T-cell (primary cell): ENCODE measurements around the gene RAB20. TPM values are rescaled to one million over a fixed set of nuclear protein-coding genes. Genes with fewer than 3 reads are reported as not detected.

Experiments used
- ATAC-seq, 4 experiments: fragments of 200-7000 bp in 3 of 4; fragments of 150-1000 bp in 1 of 4; cut with Tn5 transposase; replicated peaks in 1 of 4; 1 replicate in 3 of 4; 2 replicates in 1 of 4; pipeline ENCODE4 v1.10.0; 2021; ENCODE audit warnings: moderate library complexity in 3 of 4, mild to moderate bottlenecking in 2 of 4, moderate number of reproducible peaks in 1 of 4
- CTCF ChIA-PET, 2 donors: fragments of 300-600 bp; sonication (Branson Sonifier 250); formaldehyde crosslinking; loops; one replicate each; lab custom pipeline; 2022; ENCODE audit warnings: antibody characterized with exemption in 2 of 2; lab: Charles Lee
- POLR2A ChIA-PET, 2 donors: fragments of 300-600 bp; sonication (Branson Sonifier 250); formaldehyde crosslinking; loops; one replicate each; lab custom pipeline; 2022; ENCODE audit warnings: antibody characterized with exemption in 2 of 2; lab: Charles Lee
- DNase-seq, 35 experiments: peaks; one replicate each; pipeline versions ENCODE4 v3.0.0 to v3.0.0-alpha.2; 2013 to 2023
- H3K27ac ChIP-seq: one replicate; pipeline ENCODE4 v1.5.1; 2013; ENCODE audit warnings: low read length
- H3K27me3 ChIP-seq, 2 experiments: replicated peaks in 1 of 2; 1 replicate in 1 of 2; 2 replicates in 1 of 2; pipeline versions ENCODE4 v1.6.1 to v1.7.0; 2013; ENCODE audit warnings: low read length in 1 of 2, mixed read lengths in 1 of 2; ENCODE audit not compliant: control insufficient read depth in 2 of 2, insufficient read depth in 2 of 2; ENCODE audit errors: extremely low read depth in 1 of 2
- H3K36me3 ChIP-seq, 2 donors: 1 replicate in 1 of 2; 2 replicates in 1 of 2; pipeline versions ENCODE4 v1.6.1 to v1.7.0; 2013; ENCODE audit warnings: low read length in 1 of 2; ENCODE audit not compliant: control insufficient read depth in 2 of 2, insufficient read depth in 1 of 2; ENCODE audit errors: extremely low read depth in 1 of 2
- H3K4me1 ChIP-seq, 2 experiments: 1 replicate in 1 of 2; 2 replicates in 1 of 2; pipeline versions ENCODE4 v1.6.1 to v1.7.0; 2013; ENCODE audit warnings: low read length in 2 of 2, mixed read lengths in 1 of 2; ENCODE audit not compliant: insufficient read depth in 2 of 2, control insufficient read depth in 1 of 2; ENCODE audit errors: extremely low read depth in 1 of 2
- H3K4me3 ChIP-seq, 2 donors: 1 replicate in 1 of 2; 2 replicates in 1 of 2; pipeline versions ENCODE4 v1.5.1 to v1.7.0; 2013; ENCODE audit warnings: mild to moderate bottlenecking in 2 of 2, low read length in 1 of 2, moderate library complexity in 1 of 2; ENCODE audit not compliant: control insufficient read depth in 1 of 2; ENCODE audit errors: extremely low read depth in 1 of 2
- H3K9me3 ChIP-seq: 2 replicates; pipeline ENCODE4 v1.7.0; 2013
- H3K27ac Mint-ChIP-seq, 2 donors: one replicate each; pipeline ENCODE4 v1.8.0; 2020 to 2021; ENCODE audit warnings: mild to moderate bottlenecking in 2 of 2, mixed read lengths in 2 of 2
- H3K27me3 Mint-ChIP-seq, 2 donors: one replicate each; pipeline ENCODE4 v1.8.0; 2021 to 2022; ENCODE audit warnings: mixed read lengths in 2 of 2
- H3K36me3 Mint-ChIP-seq: one replicate; pipeline ENCODE4 v1.8.0; 2021; ENCODE audit warnings: mixed read lengths
- H3K4me1 Mint-ChIP-seq, 3 donors: one replicate each; pipeline ENCODE4 v1.8.0; 2020 to 2022; ENCODE audit warnings: mixed read lengths in 3 of 3, mild to moderate bottlenecking in 1 of 3
- H3K4me3 Mint-ChIP-seq, 3 donors: one replicate each; pipeline ENCODE4 v1.8.0; 2020 to 2022; ENCODE audit warnings: mild to moderate bottlenecking in 3 of 3, mixed read lengths in 3 of 3, moderate library complexity in 3 of 3
- H3K9me3 Mint-ChIP-seq, 3 donors: one replicate each; pipeline ENCODE4 v1.8.0; 2020 to 2022; ENCODE audit warnings: mixed read lengths in 3 of 3
- WGBS: methylation state at CpG from one replicate; pipeline ENCODE4 v1.1.5; 2013; ENCODE audit warnings: missing lambda C conversion rate; ENCODE audit not compliant: insufficient coverage; 5-methylcytosine and 5-hydroxymethylcytosine counted together
- total RNA-seq, 35 experiments: library from RNA in 6 of 35; stranded (reverse) in 6 of 35; fragments of 120-200 nt in 1 of 35; gene quantifications; one replicate each; pipeline versions ENCODE4 v1.2.1 to v1.2.4 and lab custom pipeline; 2013 to 2026

Gene RAB20
- total RNA-seq, 5 donors from 2014 or later (not counting 1 experiment from before 2014, with no cell fraction given): 0.47 to 3.1 (median 2.1) TPM

- no peaks in the 10 kb centered on the region for H3K36me3 ChIP-seq
- H3K4me1 ChIP-seq: peaks cover 0 to 4% of the 10 kb centered on the region in 2 experiments
- 80% methylated on average over 12 of the region's 17 CpGs for WGBS
- H3K4me3 Mint-ChIP-seq: no peak overlapping the region
- ChIA-PET CTCF (no interaction called here), POLR2A (no interaction called here)
- peaks cover 0 to 42% of the 10 kb centered on the region in 2 experiments for H3K27me3 ChIP-seq
- no peaks in the 10 kb centered on the region for H3K9me3 ChIP-seq
- no peaks in the 10 kb centered on the region for H3K36me3 Mint-ChIP-seq
- no peak overlapping the region for H3K27ac Mint-ChIP-seq
- H3K27me3 Mint-ChIP-seq: peaks cover 6 to 11% of the 10 kb centered on the region in 2 donors
- ATAC-seq (no peak), DNase-seq (no peak)
- peaks cover 2 to 8% (median 8%) of the 10 kb centered on the region in 3 donors for H3K4me1 Mint-ChIP-seq
- H3K4me3 ChIP-seq: no peak overlapping the region
- no peaks in the 10 kb centered on the region for H3K9me3 Mint-ChIP-seq
- H3K27ac ChIP-seq: no peak overlapping the region
Observed at GRCh38 chr13:110506859-110507566, 54.5 kb downstream of the RAB20 start.

GRCh38 chr13:110506396-110506795, 55.1 kb downstream of the RAB20 start:
- peaks cover 0 to 4% of the 10 kb centered on the region in 2 experiments for H3K4me1 ChIP-seq
- ChIA-PET CTCF (no interaction called here), POLR2A (no interaction called here)
- Mint-ChIP-seq H3K4me1 (peaks cover 2 to 8% (median 8%) of the 10 kb centered on the region in 3 donors), H3K27ac (no peak overlapping the region), H3K9me3 (no peaks in the 10 kb centered on the region), H3K36me3 (no peaks in the 10 kb centered on the region), H3K4me3 (no peak overlapping the region), H3K27me3 (peaks cover 8 to 11% of the 10 kb centered on the region in 2 donors)
- H3K27me3 ChIP-seq: peaks cover 0 to 42% of the 10 kb centered on the region in 2 experiments
- whole genome bisulfite sequencing: 87% methylated on average over 17 of the region's 18 CpGs
- ATAC-seq (no peak), DNase-seq (no peak)
- H3K9me3 ChIP-seq: no peaks in the 10 kb centered on the region
- no peak overlapping the region for H3K27ac ChIP-seq
- no peaks in the 10 kb centered on the region for H3K36me3 ChIP-seq
- no peak overlapping the region for H3K4me3 ChIP-seq

- no peak overlapping the region for H3K4me3 Mint-ChIP-seq
- H3K4me1 Mint-ChIP-seq: peaks cover 2 to 8% (median 8%) of the 10 kb centered on the region in 3 donors
- H3K9me3 Mint-ChIP-seq: peaks cover 0 to 3% (median 0%) of the 10 kb centered on the region in 3 donors
- DNase-seq (no peak), ATAC-seq (no peak)
- Histone ChIP-seq H3K4me1 (peaks cover 0 to 4% of the 10 kb centered on the region in 2 experiments), H3K27me3 (peaks cover 0 to 46% of the 10 kb centered on the region in 2 experiments), H3K9me3 (no peaks in the 10 kb centered on the region), H3K36me3 (no peaks in the 10 kb centered on the region), H3K4me3 (no peak overlapping the region), H3K27ac (no peak overlapping the region)
- POLR2A ChIA-PET: no interaction called here
- no peaks in the 10 kb centered on the region for H3K36me3 Mint-ChIP-seq
- WGBS: 86% methylated on average over 8 of the region's 10 CpGs
- CTCF ChIA-PET: no interaction called here
- H3K27ac Mint-ChIP-seq: no peak overlapping the region
- peaks cover 8 to 11% of the 10 kb centered on the region in 2 donors for H3K27me3 Mint-ChIP-seq
Observed at GRCh38 chr13:110505594-110505993, 55.9 kb downstream of the RAB20 start.

- 85% methylated on average over 17 of the region's 18 CpGs for whole genome bisulfite sequencing
- H3K36me3 Mint-ChIP-seq: no peaks in the 10 kb centered on the region
- no peaks in the 10 kb centered on the region for H3K4me1 Mint-ChIP-seq
- CTCF ChIA-PET: no interaction called here
- H3K9me3 ChIP-seq: no peaks in the 10 kb centered on the region
- H3K27me3 ChIP-seq: peaks cover 0 to 41% of the 10 kb centered on the region in 2 experiments
- no peak overlapping the region for H3K27ac Mint-ChIP-seq
- H3K4me3 ChIP-seq: no peak overlapping the region
- H3K4me3 Mint-ChIP-seq: no peak overlapping the region
- H3K27me3 Mint-ChIP-seq: peaks cover 8 to 13% of the 10 kb centered on the region in 2 donors
- no peaks in the 10 kb centered on the region for H3K4me1 ChIP-seq
- H3K9me3 Mint-ChIP-seq: peaks cover 1 to 4% (median 3%) of the 10 kb centered on the region in 3 donors
- H3K36me3 ChIP-seq: no peaks in the 10 kb centered on the region
- no peak for DNase-seq
- no peak overlapping the region for H3K27ac ChIP-seq
- POLR2A ChIA-PET: no interaction called here
- ATAC-seq: no peak
Observed at GRCh38 chr13:110503979-110504499, 57.5 kb downstream of the RAB20 start.

GRCh38 chr13:110503037-110503901, 58.3 kb downstream of the RAB20 start:
- POLR2A ChIA-PET: no interaction called here

GRCh38 chr13:110501188-110501587, 60.3 kb downstream of the RAB20 start:
- Histone ChIP-seq H3K9me3 (no peaks in the 10 kb centered on the region), H3K4me1 (no peaks in the 10 kb centered on the region), H3K36me3 (no peaks in the 10 kb centered on the region), H3K27ac (no peak overlapping the region), H3K27me3 (peaks cover 0 to 29% of the 10 kb centered on the region in 2 experiments), H3K4me3 (no peak overlapping the region)
- 65% methylated on average over 2 of the region's 9 CpGs for WGBS
- Mint-ChIP-seq H3K4me3 (no peak overlapping the region), H3K27me3 (peaks cover 6 to 9% of the 10 kb centered on the region in 2 donors), H3K27ac (no peak overlapping the region), H3K4me1 (no peaks in the 10 kb centered on the region), H3K9me3 (peaks cover 3 to 4% (median 3%) of the 10 kb centered on the region in 3 donors), H3K36me3 (no peaks in the 10 kb centered on the region)
- ChIA-PET POLR2A (no interaction called here), CTCF (no interaction called here)
- no peak for DNase-seq
- ATAC-seq: no peak

More at GRCh38 chr13:110503037-110503901, 58.3 kb downstream of the RAB20 start:
- Mint-ChIP-seq H3K4me1 (no peaks in the 10 kb centered on the region), H3K27ac (no peak overlapping the region), H3K4me3 (no peak overlapping the region), H3K36me3 (no peaks in the 10 kb centered on the region), H3K9me3 (peaks cover 3 to 4% (median 3%) of the 10 kb centered on the region in 3 donors), H3K27me3 (peaks cover 8 to 13% of the 10 kb centered on the region in 2 donors)
- no peak overlapping the region for H3K4me3 ChIP-seq
- no peaks in the 10 kb centered on the region for H3K4me1 ChIP-seq
- no peaks in the 10 kb centered on the region for H3K36me3 ChIP-seq
- no peaks in the 10 kb centered on the region for H3K9me3 ChIP-seq
- WGBS: 85% methylated on average over 18 of the region's 20 CpGs
- H3K27me3 ChIP-seq: peaks cover 0 to 38% of the 10 kb centered on the region in 2 experiments
- H3K27ac ChIP-seq: no peak overlapping the region
- no peak for ATAC-seq
- no peak for DNase-seq
- CTCF ChIA-PET: no interaction called here
